Nephron progenitor cell (in vitro differentiated cells): Measurements from ENCODE around the gene UVRAG.
A peak's percentile ranks its signal among the peaks of the same experiment; 100 is the strongest.

Experiments used
- DNase-seq: peaks from one replicate; pipeline ENCODE4 v3.0.0; 2021
- H3K27ac Mint-ChIP-seq: 2 replicates; pipeline ENCODE4 v1.8.0; 2021; ENCODE audit warnings: mild to moderate bottlenecking, moderate library complexity, mixed read lengths
- H3K27me3 Mint-ChIP-seq: 2 replicates; pipeline ENCODE4 v1.8.0; 2021; ENCODE audit warnings: mild to moderate bottlenecking, low read depth, mixed read lengths; ENCODE audit not compliant: poor library complexity
- H3K36me3 Mint-ChIP-seq: 2 replicates; pipeline ENCODE4 v1.8.0; 2021; ENCODE audit warnings: low read depth, mixed read lengths
- H3K4me1 Mint-ChIP-seq: 2 replicates; pipeline ENCODE4 v1.8.0; 2021; ENCODE audit warnings: mixed read lengths
- H3K4me3 Mint-ChIP-seq: 2 replicates; pipeline ENCODE4 v1.8.0; 2021; ENCODE audit warnings: mild to moderate bottlenecking, moderate library complexity, mixed read lengths
- H3K9me3 Mint-ChIP-seq: 2 replicates; pipeline ENCODE4 v1.8.0; 2021; ENCODE audit warnings: mild to moderate bottlenecking, moderate library complexity, mixed read lengths
- TF ChIP-seq, protein P1 (sequence below): fragments of 200-600 bp; sonication (generic); IDR thresholded peaks from 2 replicates; pipeline ENCODE4 v1.5.0; 2021; ENCODE audit warnings: antibody characterized with exemption

The UVRAG gene

DNA sequence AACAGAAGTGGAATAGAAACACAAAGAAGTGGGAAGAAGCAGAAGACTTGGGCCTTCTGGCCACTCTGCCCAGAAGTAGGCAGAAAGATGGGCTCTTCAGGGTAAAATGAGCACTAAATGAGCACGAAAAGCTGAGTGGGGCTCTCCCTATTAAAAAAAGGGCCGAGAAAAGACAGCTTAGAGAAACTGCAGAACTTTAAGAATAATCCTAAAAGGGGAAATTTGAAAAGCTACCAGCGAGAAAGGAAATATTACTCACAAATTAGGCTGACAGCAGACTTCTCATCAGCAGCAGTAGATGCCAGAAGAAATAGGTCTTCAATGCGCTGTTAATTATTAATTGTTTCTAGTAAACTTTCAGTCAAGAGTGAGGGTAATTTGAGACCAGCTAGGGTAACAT, 78.2 kb downstream of the UVRAG start:
- Mint-ChIP-seq H3K36me3 (peaks cover 4% of the 10 kb centered on the region), H3K4me3 (no peak overlapping the region), H3K27ac (no peak overlapping the region), H3K27me3 (no peaks in the 10 kb centered on the region), H3K9me3 (no peaks in the 10 kb centered on the region), H3K4me1 (no peaks in the 10 kb centered on the region)
- TF ChIP-seq, protein P1, sequence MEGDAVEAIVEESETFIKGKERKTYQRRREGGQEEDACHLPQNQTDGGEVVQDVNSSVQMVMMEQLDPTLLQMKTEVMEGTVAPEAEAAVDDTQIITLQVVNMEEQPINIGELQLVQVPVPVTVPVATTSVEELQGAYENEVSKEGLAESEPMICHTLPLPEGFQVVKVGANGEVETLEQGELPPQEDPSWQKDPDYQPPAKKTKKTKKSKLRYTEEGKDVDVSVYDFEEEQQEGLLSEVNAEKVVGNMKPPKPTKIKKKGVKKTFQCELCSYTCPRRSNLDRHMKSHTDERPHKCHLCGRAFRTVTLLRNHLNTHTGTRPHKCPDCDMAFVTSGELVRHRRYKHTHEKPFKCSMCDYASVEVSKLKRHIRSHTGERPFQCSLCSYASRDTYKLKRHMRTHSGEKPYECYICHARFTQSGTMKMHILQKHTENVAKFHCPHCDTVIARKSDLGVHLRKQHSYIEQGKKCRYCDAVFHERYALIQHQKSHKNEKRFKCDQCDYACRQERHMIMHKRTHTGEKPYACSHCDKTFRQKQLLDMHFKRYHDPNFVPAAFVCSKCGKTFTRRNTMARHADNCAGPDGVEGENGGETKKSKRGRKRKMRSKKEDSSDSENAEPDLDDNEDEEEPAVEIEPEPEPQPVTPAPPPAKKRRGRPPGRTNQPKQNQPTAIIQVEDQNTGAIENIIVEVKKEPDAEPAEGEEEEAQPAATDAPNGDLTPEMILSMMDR, result no peak
- DNase-seq, result no peak

DNA sequence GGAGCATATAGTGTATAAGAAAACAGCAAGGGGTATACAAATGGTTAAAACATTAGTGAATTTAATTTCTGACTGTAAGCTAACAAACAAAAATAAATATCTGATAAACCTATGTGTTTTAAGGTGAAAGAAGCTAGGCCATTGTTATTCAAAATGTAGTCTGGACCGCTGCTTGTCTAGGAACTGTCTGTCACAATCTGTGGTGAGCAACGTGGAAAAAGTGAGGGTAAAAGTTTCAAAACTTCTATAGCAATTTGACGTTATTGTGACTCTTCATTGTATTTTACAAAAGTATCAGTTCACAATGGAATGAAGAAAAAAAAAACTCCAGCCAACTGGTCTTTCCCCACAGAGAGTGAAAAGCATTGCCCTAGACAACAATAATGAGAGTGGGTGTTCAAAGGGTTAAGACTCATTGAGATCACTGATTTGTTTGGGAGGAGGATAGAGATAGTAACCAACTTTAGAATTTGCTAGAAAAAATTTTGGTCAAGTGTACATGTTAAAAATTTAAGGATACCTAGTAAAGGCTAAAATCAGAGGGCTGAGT, 79.1 kb downstream of the UVRAG start:
- Mint-ChIP-seq H3K4me1 (no peaks in the 10 kb centered on the region), H3K9me3 (no peaks in the 10 kb centered on the region), H3K36me3 (peaks cover 4% of the 10 kb centered on the region), H3K27ac (no peak overlapping the region), H3K4me3 (no peak overlapping the region), H3K27me3 (no peaks in the 10 kb centered on the region)
- TF ChIP-seq, protein P1, result no peak
- DNase-seq, result no peak

DNA sequence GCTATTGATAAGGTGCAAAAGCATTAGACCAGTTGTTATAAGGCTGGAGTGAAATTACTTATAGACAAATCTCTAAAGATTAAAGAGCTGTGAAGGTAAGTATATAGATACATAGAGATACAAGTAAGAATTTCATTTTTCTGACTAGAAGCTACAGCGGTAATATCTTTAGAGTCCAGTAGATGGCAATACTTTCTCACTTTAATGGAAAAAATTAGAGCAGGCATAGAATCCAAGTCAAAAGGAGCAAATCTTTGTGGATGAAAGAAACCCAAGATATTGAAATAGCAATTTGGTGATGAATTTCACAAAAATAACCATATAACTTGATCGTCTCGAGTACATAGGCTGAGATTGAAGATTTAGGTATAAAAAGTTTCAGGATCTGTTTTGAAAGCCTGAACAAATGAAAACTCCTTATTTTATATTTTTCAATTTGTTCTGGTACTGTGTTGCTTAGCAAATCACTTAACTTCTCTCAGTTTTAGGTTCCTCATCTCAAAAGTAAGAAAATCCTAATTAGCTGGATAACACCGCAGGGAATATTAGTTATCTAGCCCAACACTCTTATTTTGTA, 81.9 kb downstream of the UVRAG start:
- Mint-ChIP-seq H3K9me3 (no peaks in the 10 kb centered on the region), H3K4me3 (no peak overlapping the region), H3K27me3 (no peaks in the 10 kb centered on the region), H3K4me1 (no peaks in the 10 kb centered on the region), H3K36me3 (peaks cover 4% of the 10 kb centered on the region), H3K27ac (no peak overlapping the region)
- DNase-seq, result no peak
- TF ChIP-seq, protein P1, result peak; percentile 70

DNA sequence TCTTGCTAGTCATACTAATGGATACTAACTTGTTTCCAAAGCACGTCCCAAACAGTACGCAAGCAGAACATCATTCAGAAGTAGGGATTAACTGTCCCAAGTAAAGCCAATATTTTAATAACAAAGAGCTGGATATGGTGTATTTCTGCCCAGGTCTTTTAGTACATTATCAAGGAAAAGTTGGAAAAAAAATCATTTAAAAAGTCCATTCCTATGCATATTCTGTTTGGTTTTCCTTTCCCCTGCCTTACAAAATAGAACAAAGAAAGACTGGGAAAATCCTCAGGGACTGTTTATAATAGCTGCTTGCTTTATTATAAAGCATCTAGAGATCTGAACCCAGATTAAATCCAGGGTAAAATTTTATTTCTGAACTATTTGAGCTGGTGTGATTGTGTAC, 83.9 kb downstream of the UVRAG start:
- H3K4me1 Mint-ChIP-seq, result no peaks in the 10 kb centered on the region
- TF ChIP-seq, protein P1, result no peak
- H3K9me3 Mint-ChIP-seq, result no peaks in the 10 kb centered on the region
- no peak for DNase-seq
- no peaks in the 10 kb centered on the region for H3K36me3 Mint-ChIP-seq
- H3K27me3 Mint-ChIP-seq, result peaks cover 3% of the 10 kb centered on the region
- H3K27ac Mint-ChIP-seq, result no peak overlapping the region
- no peak overlapping the region for H3K4me3 Mint-ChIP-seq

DNA sequence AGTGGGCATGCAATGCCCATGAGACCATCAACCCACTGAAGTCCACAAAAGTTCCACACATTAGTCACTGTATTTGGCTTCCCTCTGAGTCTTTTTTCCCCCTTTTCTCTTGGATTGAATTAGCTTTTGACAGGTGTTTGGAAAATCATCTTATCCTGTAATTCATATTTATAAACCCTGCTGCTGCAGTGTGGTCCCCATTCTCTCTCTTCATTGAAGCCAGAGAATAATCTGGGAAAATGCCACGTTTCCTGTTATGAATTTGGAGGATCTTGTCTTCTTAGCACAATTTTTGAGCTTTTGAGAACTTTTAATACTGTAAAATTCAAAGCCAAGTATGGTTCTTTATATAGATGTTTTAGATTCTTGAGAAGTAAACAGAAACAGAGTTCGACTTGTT, 84.8 kb downstream of the UVRAG start:
- H3K27me3 Mint-ChIP-seq, result peaks cover 3% of the 10 kb centered on the region
- no peak overlapping the region for H3K27ac Mint-ChIP-seq
- H3K36me3 Mint-ChIP-seq, result no peaks in the 10 kb centered on the region
- no peak for DNase-seq
- H3K4me1 Mint-ChIP-seq, result no peaks in the 10 kb centered on the region
- TF ChIP-seq, protein P1, result no peak
- no peaks in the 10 kb centered on the region for H3K9me3 Mint-ChIP-seq
- no peak overlapping the region for H3K4me3 Mint-ChIP-seq

DNA sequence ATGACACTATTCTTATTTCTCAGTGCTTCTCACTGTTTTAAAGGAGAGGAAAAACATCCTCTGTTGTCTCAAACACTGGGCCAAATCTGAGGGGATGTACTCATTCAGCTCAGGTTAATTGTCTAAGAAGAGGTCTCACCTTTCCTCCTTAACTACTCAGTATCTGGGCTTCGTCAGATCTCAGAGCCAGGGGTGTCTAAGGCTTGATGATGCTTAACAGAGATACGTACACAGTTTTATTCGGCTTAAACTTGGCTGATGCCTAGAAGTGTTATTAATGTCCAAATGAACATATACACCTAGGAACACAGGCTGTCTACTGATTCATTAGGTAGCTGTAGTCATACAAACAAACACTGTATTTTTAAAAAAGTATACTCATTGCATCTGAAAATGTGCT, 85.8 kb downstream of the UVRAG start:
- H3K27me3 Mint-ChIP-seq, result peaks cover 3% of the 10 kb centered on the region
- no peaks in the 10 kb centered on the region for H3K36me3 Mint-ChIP-seq
- no peak overlapping the region for H3K4me3 Mint-ChIP-seq
- TF ChIP-seq, protein P1, result no peak
- no peaks in the 10 kb centered on the region for H3K4me1 Mint-ChIP-seq
- DNase-seq, result no peak
- no peak overlapping the region for H3K27ac Mint-ChIP-seq
- H3K9me3 Mint-ChIP-seq, result no peaks in the 10 kb centered on the region
